ENCODE data around the gene URI1. TPM values are rescaled to one million over a fixed set of nuclear protein-coding genes. Genes with fewer than 3 reads are reported as not detected.

URI1 gene
- total RNA-seq, 2 donors from 2014 or later: 38.2 to 60.7 TPM

DNA sequence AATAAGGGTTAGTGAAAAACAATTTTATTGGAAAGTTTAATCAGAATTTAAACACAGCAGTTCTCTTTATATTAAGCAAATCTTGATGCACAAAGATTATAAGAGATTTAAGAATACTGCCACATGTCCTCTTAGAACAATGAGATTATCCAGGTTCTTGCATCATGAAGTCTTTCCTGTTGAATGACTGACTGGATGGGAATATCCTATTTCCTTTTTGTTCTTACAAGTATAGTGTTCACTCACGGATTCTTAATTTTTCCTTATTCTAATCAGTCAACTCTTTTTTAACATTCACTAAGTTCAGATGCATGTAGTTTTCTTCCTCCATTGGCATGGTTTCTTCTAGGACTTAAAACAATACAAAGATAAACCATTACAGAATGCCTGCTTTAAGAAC lies 10.1 kb downstream of the URI1 start:
- DNase-seq (no peak), ATAC-seq (no peak)
- Histone ChIP-seq H3K36me3 (replicated peaks in 1 of 2; ENCODE audit: insufficient read depth in 1 of 2, low read depth in 2 of 2) (no peaks in the 10 kb centered on the region), H3K9me3 (no peaks in the 10 kb centered on the region), H3K4me3 (no peak overlapping the region), H3K4me1 (no peaks in the 10 kb centered on the region), H3K27ac (no peak overlapping the region), H3K27me3 (no peaks in the 10 kb centered on the region)
- intact Hi-C loops (cut with DNase I): no loop called here
- TF ChIP-seq, protein P1, sequence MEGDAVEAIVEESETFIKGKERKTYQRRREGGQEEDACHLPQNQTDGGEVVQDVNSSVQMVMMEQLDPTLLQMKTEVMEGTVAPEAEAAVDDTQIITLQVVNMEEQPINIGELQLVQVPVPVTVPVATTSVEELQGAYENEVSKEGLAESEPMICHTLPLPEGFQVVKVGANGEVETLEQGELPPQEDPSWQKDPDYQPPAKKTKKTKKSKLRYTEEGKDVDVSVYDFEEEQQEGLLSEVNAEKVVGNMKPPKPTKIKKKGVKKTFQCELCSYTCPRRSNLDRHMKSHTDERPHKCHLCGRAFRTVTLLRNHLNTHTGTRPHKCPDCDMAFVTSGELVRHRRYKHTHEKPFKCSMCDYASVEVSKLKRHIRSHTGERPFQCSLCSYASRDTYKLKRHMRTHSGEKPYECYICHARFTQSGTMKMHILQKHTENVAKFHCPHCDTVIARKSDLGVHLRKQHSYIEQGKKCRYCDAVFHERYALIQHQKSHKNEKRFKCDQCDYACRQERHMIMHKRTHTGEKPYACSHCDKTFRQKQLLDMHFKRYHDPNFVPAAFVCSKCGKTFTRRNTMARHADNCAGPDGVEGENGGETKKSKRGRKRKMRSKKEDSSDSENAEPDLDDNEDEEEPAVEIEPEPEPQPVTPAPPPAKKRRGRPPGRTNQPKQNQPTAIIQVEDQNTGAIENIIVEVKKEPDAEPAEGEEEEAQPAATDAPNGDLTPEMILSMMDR (IDR thresholded peaks at IDR 0.05): no peak
- TF ChIP-seq POLR2A (IDR thresholded peaks at IDR 0.05): no peak
- 76 to 91% methylated on average over 1 of the region's 1 CpG for WGBS, 2 donors

DNA sequence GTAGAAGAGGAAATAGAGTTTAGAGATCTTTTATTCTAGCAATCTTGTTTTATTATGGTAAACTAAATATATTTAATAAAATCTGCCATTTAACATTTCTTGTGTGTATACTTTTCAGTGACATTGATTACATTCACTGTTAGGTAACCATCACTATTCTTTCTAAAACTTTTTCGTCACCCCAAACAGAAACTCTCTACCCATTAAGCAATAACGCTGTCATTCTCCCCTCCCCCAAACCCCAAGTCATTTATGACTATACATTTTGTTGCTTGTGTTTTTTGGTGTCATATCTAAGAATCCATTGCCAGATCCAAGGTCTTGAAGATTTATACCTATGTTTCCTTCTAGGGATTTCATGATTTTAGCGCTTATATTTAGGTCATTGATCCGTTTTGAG lies 10.6 kb downstream of the URI1 start:
- DNase-seq: no peak
- H3K27me3 ChIP-seq: no peaks in the 10 kb centered on the region
- no peaks in the 10 kb centered on the region for H3K36me3 ChIP-seq (replicated peaks in 1 of 2; ENCODE audit: insufficient read depth in 1 of 2, low read depth in 2 of 2)
- ATAC-seq: no peak
- intact Hi-C loops (cut with DNase I): no loop called here
- H3K4me3 ChIP-seq: no peak overlapping the region
- no peaks in the 10 kb centered on the region for H3K9me3 ChIP-seq
- no peaks in the 10 kb centered on the region for H3K4me1 ChIP-seq
- H3K27ac ChIP-seq: no peak overlapping the region
- TF ChIP-seq POLR2A (IDR thresholded peaks at IDR 0.05): no peak
- TF ChIP-seq, protein P1 (IDR thresholded peaks at IDR 0.05): no peak
- WGBS, 2 donors: 71 to 84% methylated on average over 4 of the region's 4 CpGs

DNA sequence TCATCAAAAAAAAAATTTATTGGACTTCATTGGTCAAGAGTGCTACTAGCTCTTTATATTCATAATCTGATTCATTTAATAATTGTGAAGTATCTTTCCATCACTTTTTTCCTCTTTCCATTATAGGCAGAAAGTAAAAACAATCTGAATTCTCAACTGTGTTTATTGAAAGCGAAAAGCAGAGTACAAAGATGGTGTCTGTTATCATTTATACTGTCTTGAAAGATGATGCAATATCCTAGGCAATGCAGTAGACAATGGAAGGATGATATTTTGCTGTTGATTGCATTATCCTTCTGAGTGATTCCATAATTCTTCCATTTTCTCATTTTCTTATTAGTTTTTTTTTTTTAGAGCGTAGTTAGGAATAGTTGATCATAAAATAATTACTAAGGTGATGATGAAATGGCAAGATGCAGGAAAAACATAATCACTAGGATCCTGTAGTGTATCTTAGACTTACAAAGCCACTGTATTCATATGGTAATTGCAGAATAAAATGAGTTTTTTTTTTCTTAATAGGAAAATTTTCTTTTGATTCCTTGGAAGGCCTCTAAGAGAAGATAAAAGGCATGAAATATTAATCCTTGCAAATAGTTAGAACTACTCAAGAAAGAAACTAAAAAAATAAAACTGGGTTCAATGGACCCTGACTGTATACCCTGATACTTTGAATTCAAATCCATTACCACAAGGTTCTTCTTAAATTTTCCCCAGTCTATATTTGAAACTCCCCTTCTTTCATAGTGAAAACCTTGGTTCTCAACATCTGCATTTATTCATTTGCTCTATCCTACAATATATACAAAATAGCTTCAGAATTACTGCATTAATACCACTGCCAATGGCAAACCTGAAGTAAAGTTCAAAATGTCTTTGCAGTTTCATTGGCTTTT lies 11.6 kb downstream of the URI1 start:
- Histone ChIP-seq H3K9me3 (no peaks in the 10 kb centered on the region), H3K4me1 (no peaks in the 10 kb centered on the region), H3K36me3 (replicated peaks in 1 of 2; ENCODE audit: insufficient read depth in 1 of 2, low read depth in 2 of 2) (no peaks in the 10 kb centered on the region), H3K4me3 (no peak overlapping the region), H3K27ac (no peak overlapping the region), H3K27me3 (no peaks in the 10 kb centered on the region)
- WGBS, 2 donors: 75 to 96% methylated on average over 2 of the region's 2 CpGs
- intact Hi-C loops (cut with DNase I): no loop called here
- no peak for ATAC-seq
- TF ChIP-seq POLR2A (IDR thresholded peaks at IDR 0.05): no peak
- TF ChIP-seq, protein P1 (IDR thresholded peaks at IDR 0.05): no peak
- DNase-seq: no peak

DNA sequence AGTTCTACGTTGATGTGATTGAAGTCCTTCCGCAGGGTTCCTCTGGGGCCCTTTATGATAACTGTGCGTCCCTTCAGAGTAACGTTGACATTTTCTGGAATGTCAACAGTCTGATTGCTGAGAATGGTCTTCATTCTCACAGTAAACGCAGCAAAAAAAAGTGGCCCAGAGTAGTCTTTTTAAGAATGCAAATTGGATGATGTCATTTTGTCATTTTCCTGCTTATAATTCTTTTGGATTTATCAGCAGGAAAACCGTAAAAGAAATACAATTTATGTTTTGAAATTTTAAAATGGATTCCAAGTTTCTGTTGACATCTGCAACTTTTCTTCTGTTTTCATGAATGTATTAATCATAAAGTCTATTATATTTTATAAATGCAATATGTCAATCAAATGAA lies 14.8 kb downstream of the URI1 start:
- no peak overlapping the region for H3K27ac ChIP-seq
- H3K9me3 ChIP-seq: no peaks in the 10 kb centered on the region
- DNase-seq: no peak
- H3K36me3 ChIP-seq (replicated peaks in 1 of 2; ENCODE audit: insufficient read depth in 1 of 2, low read depth in 2 of 2): no peaks in the 10 kb centered on the region
- intact Hi-C loops (cut with DNase I): no loop called here
- no peak overlapping the region for H3K4me3 ChIP-seq
- 82 to 87% methylated on average over 6 of the region's 6 CpGs for WGBS, 2 donors
- no peaks in the 10 kb centered on the region for H3K4me1 ChIP-seq
- no peak for TF ChIP-seq POLR2A (IDR thresholded peaks at IDR 0.05)
- TF ChIP-seq, protein P1 (IDR thresholded peaks at IDR 0.05): no peak
- ATAC-seq: no peak
- H3K27me3 ChIP-seq: no peaks in the 10 kb centered on the region

DNA sequence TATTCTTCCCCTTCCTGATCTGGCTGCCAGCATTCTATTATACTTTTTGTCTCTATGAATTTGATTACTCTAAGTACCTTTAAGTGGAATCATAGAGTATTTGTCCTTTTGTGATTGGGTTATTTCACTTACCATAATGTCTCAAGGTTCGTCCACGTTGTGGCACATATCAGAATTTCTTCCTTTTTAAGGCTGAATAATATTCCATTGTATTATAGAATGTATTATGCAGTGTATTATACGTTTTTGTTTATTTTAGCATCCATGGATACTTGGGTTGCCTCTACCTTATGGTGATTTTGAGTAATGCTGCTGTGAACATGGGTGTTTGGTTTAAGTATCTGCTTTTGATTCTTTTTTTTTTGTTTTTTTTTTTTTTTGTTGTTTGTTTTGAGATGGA lies 19.3 kb downstream of the URI1 start:
- ATAC-seq (no peak), DNase-seq (no peak)
- intact Hi-C loops (cut with DNase I): no loop called here

More for the DNA sequence above, 19.3 kb downstream of the URI1 start:
- Histone ChIP-seq H3K4me1 (peaks cover 25% of the 10 kb centered on the region), H3K9me3 (no peaks in the 10 kb centered on the region), H3K27me3 (no peaks in the 10 kb centered on the region), H3K36me3 (replicated peaks in 1 of 2; ENCODE audit: insufficient read depth in 1 of 2, low read depth in 2 of 2) (no peaks in the 10 kb centered on the region), H3K4me3 (no peak overlapping the region), H3K27ac (no peak overlapping the region)
- 80 to 84% methylated on average over 3 of the region's 3 CpGs for WGBS, 2 donors
- TF ChIP-seq, protein P1 (IDR thresholded peaks at IDR 0.05): no peak
- TF ChIP-seq POLR2A (IDR thresholded peaks at IDR 0.05): no peak

All from body of pancreas (tissue), 4 donors.